NB4 (cell line): ENCODE measurements around the gene TMEM170B.

ENCODE experiments used
- CTCF ChIP-seq: IDR thresholded peaks from one replicate; pipeline ENCODE4 v1.5.1; 2012; ENCODE audit warnings: low read depth, low read length
- MYC ChIP-seq: IDR thresholded peaks from 2 replicates; pipeline ENCODE4 v1.6.1; 2011; ENCODE audit warnings: low read depth, low read length
- POLR2A ChIP-seq: IDR thresholded peaks from 2 replicates; pipeline ENCODE4 v1.6.1; 2011; ENCODE audit warnings: mild to moderate bottlenecking; ENCODE audit not compliant: insufficient read length; ENCODE audit errors: extremely low read depth

- TF ChIP-seq CTCF (no peak), POLR2A (no peak), MYC (no peak)
Observed at GRCh38 chr6:11626356-11626755, 88.8 kb downstream of the TMEM170B start.
